ENCODE results near the gene ANXA4. TPM values are rescaled to one million over a fixed set of nuclear protein-coding genes. Genes with fewer than 3 reads are reported as not detected.
"Not testable (repeated sequence)": the region's sequence is repeated elsewhere in the genome, so short reads cannot be mapped to it uniquely, and the experiment has no call there.

ANXA4 gene
- total RNA-seq, 1 donor, result 36.9 TPM

DNA sequence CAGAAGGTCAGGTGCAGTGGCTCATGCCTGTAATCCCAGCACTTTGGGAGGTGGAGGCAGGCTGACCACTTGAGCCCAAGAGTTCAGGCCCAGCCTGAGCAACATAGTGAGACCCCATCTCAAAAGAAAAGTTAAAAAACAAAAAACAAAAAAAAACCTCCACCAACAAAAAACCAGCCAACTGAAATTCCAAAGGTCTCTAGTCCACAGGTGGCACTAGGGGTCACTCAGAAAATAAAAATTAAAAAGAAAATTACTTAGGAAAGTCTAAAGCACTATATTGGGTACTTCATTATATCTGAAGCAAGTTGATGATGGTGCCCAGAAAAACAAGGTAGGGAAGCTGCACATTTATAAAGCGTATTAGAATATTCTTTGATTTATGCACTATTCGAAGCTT lies 26.9 kb downstream of the ANXA4 start:
- DNase-seq (ENCODE audit: low read depth), result no peak
- H3K4me3 ChIP-seq (ENCODE audit: low read depth, low read length), result no peak overlapping the region
- TF ChIP-seq, protein P1, sequence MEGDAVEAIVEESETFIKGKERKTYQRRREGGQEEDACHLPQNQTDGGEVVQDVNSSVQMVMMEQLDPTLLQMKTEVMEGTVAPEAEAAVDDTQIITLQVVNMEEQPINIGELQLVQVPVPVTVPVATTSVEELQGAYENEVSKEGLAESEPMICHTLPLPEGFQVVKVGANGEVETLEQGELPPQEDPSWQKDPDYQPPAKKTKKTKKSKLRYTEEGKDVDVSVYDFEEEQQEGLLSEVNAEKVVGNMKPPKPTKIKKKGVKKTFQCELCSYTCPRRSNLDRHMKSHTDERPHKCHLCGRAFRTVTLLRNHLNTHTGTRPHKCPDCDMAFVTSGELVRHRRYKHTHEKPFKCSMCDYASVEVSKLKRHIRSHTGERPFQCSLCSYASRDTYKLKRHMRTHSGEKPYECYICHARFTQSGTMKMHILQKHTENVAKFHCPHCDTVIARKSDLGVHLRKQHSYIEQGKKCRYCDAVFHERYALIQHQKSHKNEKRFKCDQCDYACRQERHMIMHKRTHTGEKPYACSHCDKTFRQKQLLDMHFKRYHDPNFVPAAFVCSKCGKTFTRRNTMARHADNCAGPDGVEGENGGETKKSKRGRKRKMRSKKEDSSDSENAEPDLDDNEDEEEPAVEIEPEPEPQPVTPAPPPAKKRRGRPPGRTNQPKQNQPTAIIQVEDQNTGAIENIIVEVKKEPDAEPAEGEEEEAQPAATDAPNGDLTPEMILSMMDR (IDR thresholded peaks at IDR 0.05; ENCODE audit: insufficient read depth, low read length), result no peak

DNA sequence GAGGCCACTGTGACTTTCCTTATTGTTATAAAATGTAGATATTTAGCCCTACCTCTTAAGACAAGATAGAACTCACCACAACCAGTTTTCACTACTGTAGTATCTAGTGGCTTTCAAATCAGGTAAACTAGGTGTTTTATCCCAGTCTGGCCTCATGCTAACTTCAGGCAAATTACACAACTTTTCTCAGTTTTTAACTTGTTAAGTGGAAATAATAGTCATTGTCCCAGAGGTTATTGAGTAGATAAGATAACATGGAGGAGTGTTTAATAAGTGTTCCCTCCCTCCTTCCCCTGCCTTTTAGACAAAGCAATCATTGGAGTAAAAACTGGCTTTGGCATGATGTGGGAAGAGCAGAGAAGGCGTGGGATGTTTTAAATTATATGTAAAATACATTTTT lies 27.3 kb downstream of the ANXA4 start:
- TF ChIP-seq, protein P1 (IDR thresholded peaks at IDR 0.05; ENCODE audit: insufficient read depth, low read length), result no peak
- DNase-seq (ENCODE audit: low read depth), result peak; percentile 28
- no peak overlapping the region for H3K4me3 ChIP-seq (ENCODE audit: low read depth, low read length)

DNA sequence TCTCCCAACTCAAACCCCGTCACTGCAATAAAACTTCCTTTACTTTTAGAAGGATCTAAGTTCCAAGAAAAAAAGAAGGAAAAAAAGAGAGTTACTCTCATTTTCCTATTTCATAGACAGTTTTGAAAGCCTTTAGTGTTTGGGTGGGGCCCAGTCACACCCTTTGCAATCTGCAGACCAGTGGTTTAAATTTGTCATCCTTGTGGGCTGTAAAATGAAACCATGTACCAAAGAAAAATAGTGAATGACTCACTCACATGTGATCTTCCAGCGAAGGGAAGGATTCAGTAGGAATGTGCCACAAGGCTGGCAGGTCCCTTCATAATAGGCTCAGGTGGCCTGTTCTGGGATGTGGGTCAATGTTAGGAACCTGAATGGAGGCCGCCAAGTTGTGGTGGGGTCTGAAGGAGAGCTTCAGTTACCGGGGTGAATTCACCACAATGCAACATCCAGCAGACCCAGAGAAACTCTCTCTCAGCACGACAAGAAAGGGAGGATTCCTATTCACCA lies 28.3 kb downstream of the ANXA4 start:
- H3K4me3 ChIP-seq (ENCODE audit: low read depth, low read length), result no peak overlapping the region
- TF ChIP-seq, protein P1 (IDR thresholded peaks at IDR 0.05; ENCODE audit: insufficient read depth, low read length), result no peak
- peak; percentile 89 for DNase-seq (ENCODE audit: low read depth)

DNA sequence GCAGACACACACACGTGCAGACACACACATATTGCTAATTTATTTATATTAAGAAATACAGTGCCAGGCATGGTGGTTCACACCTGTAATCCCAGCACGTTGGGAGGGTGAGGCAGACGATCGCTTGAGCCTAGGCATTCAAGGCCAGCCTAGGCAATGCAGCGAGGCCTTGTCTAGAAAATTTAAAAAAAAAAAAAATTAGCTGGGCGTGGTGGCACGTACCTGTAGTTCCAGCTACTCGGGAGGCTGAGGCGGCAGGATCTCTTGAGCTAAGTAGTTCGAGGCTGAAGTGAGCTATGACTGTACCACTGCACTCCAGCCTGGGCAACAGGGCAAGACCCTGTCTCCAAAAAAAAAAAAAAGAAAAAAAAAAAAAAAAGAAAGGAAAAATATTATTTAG lies 28.8 kb downstream of the ANXA4 start:
- DNase-seq (ENCODE audit: low read depth), result no peak
- H3K4me3 ChIP-seq (ENCODE audit: low read depth, low read length), result no peak overlapping the region
- TF ChIP-seq, protein P1 (IDR thresholded peaks at IDR 0.05; ENCODE audit: insufficient read depth, low read length), result no peak

DNA sequence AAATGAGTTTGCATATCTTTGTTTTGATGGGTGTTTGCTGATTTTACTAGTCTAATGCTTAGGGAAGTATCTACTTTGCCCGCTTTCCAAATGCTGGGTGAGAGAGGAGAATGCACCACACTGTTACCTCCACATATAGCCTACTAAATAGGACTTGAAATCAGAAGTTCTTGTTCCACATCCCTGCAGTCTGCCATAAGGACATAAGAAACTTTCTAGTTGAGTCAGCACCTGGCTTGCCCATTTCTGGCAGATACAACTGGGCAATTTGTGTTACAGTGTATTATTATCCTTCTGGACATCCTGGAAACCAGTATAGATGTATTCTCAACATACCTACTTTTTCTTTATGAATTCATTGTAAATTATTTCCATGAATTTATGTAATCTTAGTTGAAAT lies 29.5 kb downstream of the ANXA4 start:
- DNase-seq (ENCODE audit: low read depth), result peak; percentile 44
- TF ChIP-seq, protein P1 (IDR thresholded peaks at IDR 0.05; ENCODE audit: insufficient read depth, low read length), result no peak
- H3K4me3 ChIP-seq (ENCODE audit: low read depth, low read length), result no peak overlapping the region

DNA sequence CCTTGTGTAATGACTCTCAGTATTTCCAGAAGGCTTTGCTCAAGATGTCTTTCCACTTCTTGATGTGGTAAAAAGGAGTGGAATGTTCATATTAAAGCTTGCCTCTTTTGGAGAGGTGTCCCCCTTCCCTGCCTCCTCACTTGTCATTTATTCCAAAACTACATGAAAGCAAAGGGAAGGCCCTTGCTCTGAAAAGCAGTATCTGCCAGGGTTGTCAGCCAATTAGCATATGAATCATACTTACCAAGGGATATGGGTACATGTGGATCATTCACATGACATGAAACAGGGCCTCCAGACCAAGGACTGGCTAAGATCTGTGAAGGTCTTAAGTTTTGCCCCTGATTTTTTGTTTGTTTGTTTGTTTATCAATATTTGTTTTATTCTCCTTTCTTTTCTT lies 31.3 kb downstream of the ANXA4 start:
- TF ChIP-seq, protein P1 (IDR thresholded peaks at IDR 0.05; ENCODE audit: insufficient read depth, low read length), result no peak
- H3K4me3 ChIP-seq (ENCODE audit: low read depth, low read length), result no peak overlapping the region
- DNase-seq (ENCODE audit: low read depth), result peak; percentile 65

DNA sequence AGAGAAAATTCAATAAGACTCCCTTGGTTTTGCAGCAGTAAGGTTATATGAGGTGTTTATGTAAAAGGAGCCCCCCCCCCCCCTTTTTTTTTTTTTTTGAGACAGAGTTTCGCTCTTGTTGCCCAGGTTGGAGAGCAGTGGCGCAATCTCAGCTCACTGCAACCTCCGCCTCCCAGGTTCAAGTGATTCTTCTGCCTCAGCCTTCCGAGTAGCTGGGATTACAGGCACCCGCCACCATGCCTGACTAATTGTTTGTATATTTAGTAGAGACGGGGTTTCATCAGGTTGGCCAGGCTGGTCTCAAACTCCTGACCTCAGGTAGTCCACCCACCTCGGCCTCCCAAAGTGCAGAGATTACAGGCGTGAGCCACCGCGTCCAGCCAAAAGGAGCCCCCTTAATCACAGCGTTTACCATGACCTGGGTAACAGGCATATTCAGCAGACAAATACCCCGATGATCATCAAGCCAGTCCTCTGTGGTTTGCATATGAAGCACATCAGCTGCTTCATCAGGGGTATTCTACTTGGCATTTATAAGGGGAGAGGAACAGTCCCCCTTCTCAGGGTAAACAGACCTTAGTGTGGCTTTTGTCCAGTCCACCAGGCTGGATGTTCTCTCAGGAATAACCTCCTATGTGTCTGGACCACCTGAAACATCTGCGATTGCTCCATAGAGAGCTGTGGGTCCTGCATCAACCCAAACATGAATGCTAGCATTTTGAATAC lies 32.5 kb downstream of the ANXA4 start:
- not testable (repeated sequence) for DNase-seq (ENCODE audit: low read depth); H3K4me3 ChIP-seq (ENCODE audit: low read depth, low read length)

Measured in fibroblast of the aortic adventitia (primary cell).